MM.1S (cell line): ENCODE data around the gene ZNF205.

ENCODE experiments used
- EZH2 ChIP-seq: fragments of 300-600 bp; sonication (generic); optimal IDR thresholded peaks from 2 replicates; pipeline ENCODE3; 2017; ENCODE audit warnings: low read depth, mild to moderate bottlenecking, antibody characterized with exemption, low read length, mixed read lengths
- EZH2phosphoT487 ChIP-seq: fragments of 300-600 bp; sonication (generic); IDR thresholded peaks from 2 replicates; pipeline ENCODE4 v1.6.1; 2018; ENCODE audit warnings: antibody characterized with exemption, low read length
- TF ChIP-seq, protein P1 (sequence below): fragments of 300-600 bp; sonication (generic); IDR thresholded peaks from 2 replicates; pipeline ENCODE4 v1.5.1; 2016; ENCODE audit warnings: antibody characterized with exemption, low read length, mixed read lengths

DNA sequence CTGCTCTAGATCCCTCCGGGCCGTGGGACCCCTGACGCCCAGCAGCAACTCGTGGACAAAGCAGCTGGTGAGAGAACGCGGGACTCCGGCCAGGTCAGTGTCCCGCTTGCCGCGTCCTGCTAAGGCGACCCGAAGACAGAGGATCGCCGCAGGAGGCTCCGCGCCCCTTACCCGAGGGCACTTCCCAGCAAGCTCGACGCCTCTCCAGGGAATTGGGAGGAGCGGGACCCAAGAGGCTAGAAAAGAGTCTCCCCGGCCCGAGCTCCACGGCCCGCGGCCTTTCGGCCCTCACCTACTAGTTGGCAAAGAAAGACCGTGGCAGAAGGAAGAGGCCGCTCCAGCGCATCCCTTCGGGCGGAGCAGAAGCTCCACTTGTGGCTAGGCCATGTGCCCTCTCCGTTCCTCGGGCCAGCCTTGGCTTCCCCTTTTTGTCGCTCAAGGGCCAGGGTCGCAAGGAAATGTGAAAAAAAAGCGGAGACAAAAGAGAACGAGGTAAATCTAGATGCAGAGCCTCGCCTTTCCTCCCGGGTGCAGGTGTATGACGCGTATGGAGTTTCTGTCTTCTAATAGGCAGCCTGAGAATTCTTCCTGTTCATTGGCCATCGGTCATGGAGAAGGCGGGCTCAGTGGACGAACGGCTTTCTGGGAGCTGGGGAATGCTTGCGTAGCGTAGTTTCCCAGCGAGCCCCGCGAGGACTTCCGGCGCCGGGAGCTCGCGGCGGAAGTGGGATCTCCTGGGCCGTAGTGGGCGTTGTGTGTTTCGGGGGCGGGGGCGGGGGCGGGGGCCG lies 22.1 kb downstream of the ZNF205 start, which contains the start of gene ZNF213:
- TF ChIP-seq EZH2phosphoT487, result no peak
- TF ChIP-seq, protein P1, sequence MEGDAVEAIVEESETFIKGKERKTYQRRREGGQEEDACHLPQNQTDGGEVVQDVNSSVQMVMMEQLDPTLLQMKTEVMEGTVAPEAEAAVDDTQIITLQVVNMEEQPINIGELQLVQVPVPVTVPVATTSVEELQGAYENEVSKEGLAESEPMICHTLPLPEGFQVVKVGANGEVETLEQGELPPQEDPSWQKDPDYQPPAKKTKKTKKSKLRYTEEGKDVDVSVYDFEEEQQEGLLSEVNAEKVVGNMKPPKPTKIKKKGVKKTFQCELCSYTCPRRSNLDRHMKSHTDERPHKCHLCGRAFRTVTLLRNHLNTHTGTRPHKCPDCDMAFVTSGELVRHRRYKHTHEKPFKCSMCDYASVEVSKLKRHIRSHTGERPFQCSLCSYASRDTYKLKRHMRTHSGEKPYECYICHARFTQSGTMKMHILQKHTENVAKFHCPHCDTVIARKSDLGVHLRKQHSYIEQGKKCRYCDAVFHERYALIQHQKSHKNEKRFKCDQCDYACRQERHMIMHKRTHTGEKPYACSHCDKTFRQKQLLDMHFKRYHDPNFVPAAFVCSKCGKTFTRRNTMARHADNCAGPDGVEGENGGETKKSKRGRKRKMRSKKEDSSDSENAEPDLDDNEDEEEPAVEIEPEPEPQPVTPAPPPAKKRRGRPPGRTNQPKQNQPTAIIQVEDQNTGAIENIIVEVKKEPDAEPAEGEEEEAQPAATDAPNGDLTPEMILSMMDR, result no peak
- no peak for TF ChIP-seq EZH2
